SU-DHL-6 (cell line): Measurements from ENCODE around the gene ADAM19.

Source experiments
- CTCF ChIP-seq: fragments of 200-600 bp; sonication (generic); IDR thresholded peaks from one replicate; pipeline ENCODE4 v1.5.1; 2017; ENCODE audit warnings: antibody characterized with exemption, mild to moderate bottlenecking, low read length, moderate library complexity; ENCODE audit not compliant: insufficient read depth, poor library complexity, severe bottlenecking
- EZH2phosphoT487 ChIP-seq: fragments of 200-600 bp; sonication (generic), shearing (Covaris generic); conservative IDR thresholded peaks from 2 replicates; pipeline ENCODE4 v1.6.1; 2018; ENCODE audit warnings: mild to moderate bottlenecking, antibody characterized with exemption, low read length, moderate library complexity, mixed read lengths

GRCh38 chr5:157559301-157559700 lies 16.3 kb downstream of the ADAM19 start:
- TF ChIP-seq CTCF (no peak), EZH2phosphoT487 (no peak)
